Erythroblast (primary cell): Measurements from ENCODE around the gene ATXN7.

Experiments
- DNase-seq, 2 experiments: peaks; one replicate each; lab custom pipeline; 2025; lab: John Stamatoyannopoulos, UW
- GATA1 ChIP-seq: IDR thresholded peaks from 2 replicates; pipeline ENCODE4 v1.6.1; 2011; ENCODE audit warnings: low read depth, mild to moderate bottlenecking, control low read depth, low read length, moderate library complexity
- POLR2A ChIP-seq: IDR thresholded peaks from 2 replicates; pipeline ENCODE4 v1.6.1; 2011; ENCODE audit warnings: mild to moderate bottlenecking, low read length

Gene ATXN7

DNA sequence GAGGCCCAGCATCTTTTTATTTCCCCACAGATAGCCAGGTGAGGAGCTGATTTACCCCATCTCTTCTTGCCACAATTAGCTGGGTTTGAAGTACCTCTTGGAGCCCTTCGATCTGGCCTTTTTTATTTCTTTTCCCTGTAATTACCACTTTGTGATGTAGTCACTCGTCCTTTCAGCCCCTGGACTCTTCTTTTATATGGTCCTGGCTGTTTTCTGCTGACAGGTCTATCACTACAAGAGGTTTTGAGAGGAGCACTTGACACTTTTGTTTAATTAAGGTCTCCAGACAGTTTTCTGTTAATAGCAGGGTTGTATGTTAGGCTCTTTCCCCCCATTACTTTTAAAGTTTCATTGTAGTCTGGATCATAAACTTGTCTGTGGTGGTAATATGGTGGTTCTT is 11.8 kb downstream of the ATXN7 start:
- no peak for DNase-seq
- TF ChIP-seq GATA1 = no peak
- TF ChIP-seq POLR2A = no peak

DNA sequence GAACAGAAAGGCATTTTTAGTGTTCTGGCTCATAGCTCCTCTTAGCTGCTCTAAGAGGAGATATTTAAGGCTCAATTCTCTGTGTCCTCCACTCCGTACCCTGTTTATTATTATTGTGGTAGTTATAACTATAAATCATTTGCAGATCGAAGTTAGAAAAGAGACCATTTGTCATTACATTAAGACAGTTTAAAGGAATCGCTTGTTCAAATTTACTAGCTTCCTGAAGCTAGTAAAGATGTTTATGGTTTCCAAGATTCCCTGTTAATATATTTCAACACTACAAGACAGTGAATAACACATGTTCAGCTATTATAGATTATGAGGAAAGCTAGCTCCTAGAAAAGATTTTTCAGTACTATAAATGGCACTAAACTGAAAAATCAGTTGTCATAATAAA is 12.6 kb downstream of the ATXN7 start:
- TF ChIP-seq POLR2A (no peak), GATA1 (no peak)
- no peak for DNase-seq

DNA sequence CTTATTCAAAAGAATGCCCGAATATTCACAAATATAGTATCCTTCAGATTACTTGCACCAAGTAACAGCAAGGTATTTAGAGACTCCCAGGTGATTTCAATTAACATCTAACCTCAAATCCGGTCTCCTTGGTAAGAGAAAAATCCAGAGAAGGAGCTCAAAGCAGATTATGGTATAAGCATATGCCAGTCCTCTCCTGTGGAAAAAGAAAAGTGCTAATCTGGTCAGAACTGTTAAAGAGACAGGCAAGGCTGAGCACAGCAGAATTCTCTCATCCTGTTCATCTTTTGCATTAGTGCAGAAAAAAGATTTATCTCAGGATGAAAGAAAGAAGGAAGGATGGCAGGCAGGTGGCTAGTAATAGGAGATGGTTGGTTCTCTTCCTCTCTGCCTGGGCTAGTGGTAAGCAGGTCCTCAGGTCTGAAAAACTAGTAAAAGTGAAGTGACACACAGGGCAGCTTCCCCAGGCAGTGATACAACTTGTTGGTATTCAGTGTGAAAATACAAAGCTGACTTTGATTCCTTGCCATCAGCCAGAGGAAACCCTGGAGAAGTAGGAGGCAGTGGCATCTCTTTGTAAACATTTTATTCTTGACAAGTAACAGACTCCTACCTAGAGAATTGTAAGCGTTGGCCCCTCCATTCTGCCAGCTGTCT is 14.2 kb downstream of the ATXN7 start:
- TF ChIP-seq POLR2A (no peak), GATA1 (no peak)
- no peak for DNase-seq

DNA sequence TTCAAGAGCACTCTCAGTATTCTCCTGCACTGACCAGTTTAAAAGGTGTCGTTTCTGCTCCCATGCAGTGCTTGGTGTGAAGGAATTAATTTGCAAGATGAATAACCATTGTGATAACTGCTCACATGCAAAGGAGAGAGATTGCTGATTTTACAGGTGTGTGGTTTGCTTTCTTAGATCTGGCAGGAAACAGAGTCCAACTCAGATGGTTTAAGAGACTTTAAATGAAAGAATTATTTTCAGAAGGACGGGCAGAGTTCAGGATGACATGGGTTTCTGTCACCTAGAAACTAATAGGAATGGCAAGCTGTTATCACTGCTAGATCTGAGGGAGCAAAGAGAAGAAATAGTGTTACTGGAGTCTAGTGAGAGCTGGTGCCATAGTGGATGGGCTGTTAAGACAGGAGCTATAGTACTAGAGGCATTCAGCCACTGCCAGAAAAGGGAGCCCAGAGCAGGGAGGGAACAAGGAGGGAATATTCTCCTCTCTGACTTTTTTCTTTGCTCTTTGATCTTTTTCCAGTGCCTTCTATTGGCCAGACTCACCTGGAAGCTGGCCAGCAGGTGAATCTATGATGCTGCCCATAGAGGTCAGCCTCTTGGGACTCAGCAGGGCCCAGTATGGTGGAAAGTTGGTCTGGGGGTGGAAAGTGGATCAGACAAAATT is 14.9 kb downstream of the ATXN7 start:
- TF ChIP-seq GATA1 (no peak), POLR2A (no peak)

DNA sequence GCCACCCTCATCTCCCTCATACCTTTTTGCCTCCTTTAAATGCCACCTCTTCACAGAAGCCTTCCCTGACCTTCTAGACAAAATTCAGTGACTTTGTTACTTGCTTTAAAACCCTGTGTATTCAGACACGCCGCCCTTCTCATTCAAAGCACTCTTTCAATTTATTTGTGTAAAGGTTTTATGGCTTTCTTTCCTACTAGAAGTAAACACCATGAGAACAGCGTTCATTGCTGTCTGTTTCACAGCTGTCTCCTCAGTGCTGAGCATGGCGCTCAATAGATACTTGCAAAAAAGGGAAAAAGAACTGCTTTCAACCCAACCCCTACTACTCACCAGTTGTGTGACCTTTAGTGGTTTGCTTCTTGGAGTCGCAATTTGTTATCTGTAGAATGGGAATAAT is 17.0 kb downstream of the ATXN7 start:
- DNase-seq = no peak
- TF ChIP-seq POLR2A (no peak), GATA1 (no peak)

More for the DNA sequence above, 14.9 kb downstream of the ATXN7 start:
- no peak for DNase-seq

DNA sequence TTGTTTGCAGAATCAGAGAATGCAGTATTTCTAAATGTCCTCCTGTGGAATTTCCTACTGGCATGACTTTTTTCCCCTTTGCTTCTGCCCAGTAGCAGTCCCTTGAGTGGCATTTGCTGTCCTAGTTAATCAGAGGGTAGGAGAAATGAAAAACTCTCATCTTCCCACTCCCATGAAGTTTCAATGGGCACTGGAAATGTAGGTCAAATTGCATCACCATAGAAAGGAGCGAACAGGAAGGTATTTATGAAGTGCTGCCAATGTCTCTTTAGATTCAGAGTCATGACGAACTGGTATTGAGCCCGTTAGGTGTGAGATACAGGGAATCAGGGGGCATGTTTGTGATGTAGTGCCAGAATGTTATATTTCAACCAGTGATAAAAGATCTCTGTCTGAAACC is 23.2 kb downstream of the ATXN7 start:
- DNase-seq = no peak
- no peak for TF ChIP-seq GATA1

DNA sequence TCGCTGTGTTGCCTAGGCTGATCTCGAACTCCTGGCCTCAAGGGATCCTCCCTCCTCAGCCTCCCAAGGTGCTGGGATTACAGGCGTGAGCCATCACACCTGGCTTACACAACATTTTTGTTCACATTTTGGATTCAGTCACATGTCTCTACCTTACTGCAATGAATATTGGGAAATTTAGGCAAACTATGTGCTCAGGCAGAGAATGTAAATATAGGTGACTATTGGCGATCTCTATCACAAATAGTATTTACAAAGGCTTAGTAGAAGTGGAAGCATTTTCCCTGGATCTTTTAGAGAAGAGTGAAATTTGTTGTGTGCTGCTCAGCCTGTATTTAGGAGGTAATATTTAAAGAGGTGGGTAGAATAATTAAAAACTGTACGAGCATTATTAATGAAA is 27.9 kb downstream of the ATXN7 start:
- TF ChIP-seq GATA1 = no peak
- TF ChIP-seq POLR2A = no peak
- DNase-seq = no peak

DNA sequence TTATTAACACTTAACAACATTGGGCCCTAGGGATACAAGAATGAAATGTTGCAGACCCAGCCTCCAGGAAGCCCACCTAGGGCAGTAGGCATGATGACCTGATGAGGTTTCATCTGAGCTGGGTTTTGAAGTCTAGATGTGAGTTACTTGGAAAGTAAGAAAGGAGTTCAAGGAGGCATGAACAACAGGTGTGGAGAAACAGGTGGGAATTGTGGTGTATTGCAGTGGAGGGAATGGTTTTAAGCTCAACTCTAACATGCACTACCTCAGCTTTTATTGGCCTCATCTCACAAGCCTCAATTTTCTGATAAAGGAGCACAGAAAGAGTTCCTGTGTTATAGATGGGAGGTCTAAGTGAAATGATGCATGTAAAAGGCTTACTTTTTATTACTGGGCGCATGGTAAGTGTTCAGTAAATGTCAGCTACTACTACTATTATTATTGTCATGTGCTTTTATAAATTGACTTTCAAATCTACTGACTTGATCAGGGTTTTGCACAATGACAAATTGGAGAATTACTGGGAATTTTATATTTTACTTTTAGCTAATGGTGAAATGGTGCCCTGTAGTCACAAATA is 29.2 kb downstream of the ATXN7 start:
- DNase-seq = no peak
- no peak for TF ChIP-seq GATA1

DNA sequence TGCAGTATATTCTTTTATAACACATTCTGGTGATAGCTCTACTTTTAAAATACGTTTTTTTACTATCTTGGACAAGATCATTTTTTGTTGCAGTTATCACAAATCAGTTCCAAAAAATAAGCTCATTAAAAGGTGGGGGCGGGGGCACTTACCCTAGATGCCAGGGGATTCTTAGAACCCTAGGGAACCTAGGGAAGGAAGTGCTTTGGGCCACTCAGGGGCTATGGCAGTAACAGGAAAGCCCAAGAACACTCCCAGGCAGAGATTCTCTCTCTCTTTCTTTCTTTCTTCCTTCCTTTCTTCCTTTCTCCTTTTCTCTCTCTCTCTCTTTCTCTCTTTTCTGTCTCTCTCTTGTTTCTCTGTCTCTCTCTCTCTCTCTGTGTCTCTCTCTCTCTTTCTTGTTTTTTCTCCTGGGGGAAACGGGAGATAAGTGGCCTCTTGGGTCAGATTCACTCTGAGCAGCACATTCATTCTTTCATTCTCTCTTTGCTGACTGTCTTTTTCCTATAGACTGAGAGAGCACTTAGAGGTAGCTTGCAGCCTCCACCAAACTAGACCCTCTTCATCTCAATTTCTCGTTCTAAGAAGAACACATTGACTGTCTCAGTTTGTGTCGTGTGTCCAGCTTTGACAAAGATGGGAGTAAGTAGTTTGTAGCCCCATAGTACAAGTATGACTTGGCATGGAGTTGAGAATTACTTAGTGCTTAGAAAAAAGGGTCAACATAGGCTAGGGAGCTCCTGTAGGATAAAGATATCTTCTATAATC is 31.9 kb downstream of the ATXN7 start:
- DNase-seq = no peak
- TF ChIP-seq GATA1 (no peak), POLR2A (no peak)

DNA sequence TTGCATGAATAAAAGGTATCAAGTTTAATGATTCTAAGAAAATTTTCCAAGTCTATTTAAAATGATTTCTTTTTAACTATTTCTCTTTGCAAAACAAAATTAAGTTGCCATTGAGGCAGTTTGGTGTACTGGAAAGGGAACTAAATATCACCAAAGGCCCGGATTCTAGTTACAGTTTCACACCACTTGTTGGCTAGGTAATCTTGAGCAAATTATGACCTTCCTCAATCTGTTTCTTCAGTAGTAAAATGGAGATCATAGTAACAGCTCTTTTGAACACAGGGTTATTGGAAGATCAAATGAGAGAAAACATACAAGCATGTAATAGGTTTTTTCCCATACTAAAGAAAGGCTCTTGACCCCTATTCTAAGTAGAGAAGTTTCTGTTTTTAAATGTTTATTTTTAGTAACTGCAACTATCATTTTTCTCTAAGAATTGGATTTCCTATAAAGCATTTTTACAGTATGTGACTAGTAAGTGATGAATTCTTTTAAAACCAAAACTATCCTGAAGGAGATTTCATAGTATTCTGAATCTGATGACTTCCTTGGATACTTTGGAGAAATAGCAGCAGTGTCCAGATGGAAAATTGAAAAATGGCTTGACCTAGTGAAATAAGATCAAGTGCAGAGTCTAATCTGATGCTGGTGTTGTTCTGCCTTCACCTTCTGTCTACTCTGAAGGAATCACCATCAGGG is 32.8 kb downstream of the ATXN7 start:
- DNase-seq = no peak
- TF ChIP-seq GATA1 (no peak), POLR2A (no peak)

DNA sequence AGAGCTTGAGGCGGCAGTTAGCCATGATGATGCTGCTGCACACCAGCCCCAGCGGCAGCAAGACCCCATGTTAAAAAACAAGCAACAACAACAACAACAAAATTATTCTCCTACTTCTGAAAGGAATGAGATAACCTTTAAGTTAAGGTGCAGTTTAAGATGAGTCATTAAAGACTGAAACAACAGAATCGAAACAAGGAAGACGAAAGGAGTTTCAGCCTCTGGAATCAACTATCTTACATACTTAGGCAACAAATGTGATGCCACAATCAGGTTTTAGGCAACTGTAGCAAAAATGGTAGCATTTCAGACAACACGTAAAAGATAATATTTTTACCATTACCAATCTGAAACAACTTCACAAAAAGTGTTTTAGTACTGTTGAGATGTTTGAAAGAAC is 36.3 kb downstream of the ATXN7 start:
- DNase-seq = no peak

DNA sequence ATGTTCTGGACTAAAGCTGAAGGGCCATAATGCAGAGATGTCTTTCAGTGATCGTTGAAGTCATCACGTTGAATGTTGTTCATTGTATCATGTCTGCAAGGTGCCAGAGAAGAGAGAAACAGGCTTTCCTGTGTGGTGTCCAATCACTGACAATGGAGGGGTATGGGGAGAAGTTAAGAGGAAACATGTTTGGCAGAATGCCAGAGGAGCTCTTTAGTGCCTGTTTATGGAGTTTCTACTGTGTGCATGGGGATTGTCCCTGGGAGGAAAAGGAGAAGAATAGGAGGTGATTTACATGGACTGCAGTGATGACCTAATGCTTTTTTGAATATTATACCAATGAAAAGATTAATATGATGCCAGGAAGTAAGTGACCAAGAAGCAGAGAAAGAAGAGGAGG is 36.8 kb downstream of the ATXN7 start:
- TF ChIP-seq GATA1 (no peak), POLR2A (no peak)

More for the DNA sequence above, 36.3 kb downstream of the ATXN7 start:
- no peak for TF ChIP-seq POLR2A
- no peak for TF ChIP-seq GATA1

DNA sequence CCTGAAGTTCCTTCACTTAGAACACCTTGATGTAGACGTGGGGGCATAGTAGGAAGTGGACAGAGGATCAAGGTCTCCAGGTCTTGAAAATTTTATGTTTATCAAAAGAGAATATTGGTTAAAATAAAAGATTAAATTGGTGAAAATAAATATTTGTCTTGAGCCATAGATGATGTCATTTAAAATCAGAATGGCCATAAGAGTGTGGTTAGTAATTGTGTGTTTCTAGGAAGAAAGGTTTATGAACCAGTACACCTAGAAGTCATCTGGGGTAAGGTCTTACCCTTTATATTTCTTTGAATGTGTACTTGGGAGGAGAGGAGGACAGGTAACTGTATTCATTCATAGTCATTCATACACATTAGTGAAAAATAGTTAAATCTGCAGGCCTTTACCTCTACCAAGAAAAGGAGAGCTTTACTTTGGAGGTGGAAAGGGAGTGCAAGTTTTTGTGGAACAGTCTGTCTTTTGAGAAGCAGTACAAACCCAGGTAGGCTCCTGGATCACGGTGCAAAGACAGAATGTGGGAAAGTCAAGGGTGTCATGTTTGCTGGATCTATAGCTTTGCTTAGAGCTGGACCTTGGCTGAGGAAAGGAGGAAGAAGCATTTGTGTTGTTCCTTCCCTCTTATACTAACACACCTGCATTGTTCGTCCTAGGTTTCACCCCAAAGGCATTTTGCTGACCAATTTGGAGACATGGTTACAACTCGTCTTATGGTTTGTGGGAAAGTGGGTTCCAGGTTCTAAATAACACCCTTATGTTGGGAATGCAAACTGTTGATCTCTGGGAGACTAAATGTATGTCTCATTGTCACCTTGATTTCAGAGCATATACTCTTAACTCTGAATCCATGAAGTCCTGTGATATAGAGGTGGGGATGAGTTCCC is 42.3 kb downstream of the ATXN7 start:
- no peak for DNase-seq

More for the DNA sequence above, 36.8 kb downstream of the ATXN7 start:
- peak in 1 of 2 experiments; percentile 7 for DNase-seq

More for the DNA sequence above, 42.3 kb downstream of the ATXN7 start:
- TF ChIP-seq GATA1 (no peak), POLR2A (no peak)
